ENCODE data around the gene KRTDAP. TPM values are rescaled to one million over a fixed set of nuclear protein-coding genes. Genes with fewer than 3 reads are reported as not detected.

Gene KRTDAP
- total and polyA plus RNA-seq, 9 of the 15 experiments (the other 6 are each of a cell fraction or from before 2014, with no cell fraction given), result not detected

DNA sequence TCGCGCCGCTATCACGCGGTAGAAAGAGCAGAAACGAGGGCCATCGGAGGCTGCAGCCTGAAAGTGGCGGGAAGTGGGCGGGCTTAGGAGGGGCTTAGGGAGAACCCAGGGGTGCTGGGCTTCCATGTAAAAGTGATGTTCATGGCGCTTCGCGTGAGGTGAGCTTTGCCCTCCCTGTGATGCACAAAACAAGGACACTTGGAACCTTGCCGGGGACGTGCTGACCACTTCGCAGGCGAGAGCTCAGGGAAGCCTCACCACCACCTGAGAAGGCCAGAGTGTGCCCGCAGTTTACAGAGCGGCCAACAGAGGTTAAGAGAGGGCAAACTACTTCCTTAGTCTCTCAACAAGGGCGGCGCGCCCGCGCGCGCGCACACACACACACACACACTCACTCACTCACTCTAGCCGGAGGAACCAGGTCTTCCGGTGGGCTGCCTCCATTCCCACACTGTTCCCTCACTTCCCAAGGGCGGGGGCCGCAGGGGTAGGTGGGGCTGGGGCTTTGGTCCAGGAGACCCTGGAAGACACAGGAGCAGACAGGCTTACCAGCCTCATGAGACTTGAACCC lies 43.6 kb upstream of the KRTDAP start:
- intact Hi-C loops (cut with micrococcal nuclease), result no loop called here
- no peak overlapping the region for H3K27ac ChIP-seq (ENCODE audit: extremely low read depth, low read depth, low read length)
- H2AFZ ChIP-seq (ENCODE audit: low read depth, low read length), result no peak overlapping the region
- no peak overlapping the region for H3K4me2 ChIP-seq (ENCODE audit: insufficient read depth, low read length)
- H3K4me1 ChIP-seq (replicated peaks in 1 of 2; ENCODE audit: control insufficient read depth in 2 of 2, insufficient read depth in 2 of 2, low read length in 2 of 2), result peaks cover 3 to 13% of the 10 kb centered on the region in 2 experiments; a peak in 3 of 5 replicates
- H3K9me1 ChIP-seq (ENCODE audit: control insufficient read depth, insufficient read depth, low read length), result no peaks in the 10 kb centered on the region
- TF ChIP-seq NRF1 (conservative IDR thresholded peaks at IDR 0.05 in 1 of 2, IDR thresholded peaks at IDR 0.05 in 1 of 2) (peak; percentile 53 to 64), ZBED1 (IDR thresholded peaks at IDR 0.05) (no peak)
- H3K9ac ChIP-seq (ENCODE audit: insufficient read depth in 1 of 2, low read depth in 2 of 2, low read length in 2 of 2), result no peak overlapping the region; a peak in 1 of 4 replicates
- no peak overlapping the region for H3K4me3 ChIP-seq
- H3K9me3 ChIP-seq (replicated peaks; ENCODE audit: control insufficient read depth, insufficient read depth, low read depth, low read length), result no peaks in the 10 kb centered on the region
- no peaks in the 10 kb centered on the region for H3K36me3 ChIP-seq (ENCODE audit: control insufficient read depth, insufficient read depth, low read length)
- DNase-seq (ENCODE audit: extremely low read depth in 1 of 4, low spot score in 3 of 4) (peak in 1 of 4 experiments; percentile 29), FAIRE-seq (no peak), ATAC-seq (peak; percentile 45)
- POLR2A ChIA-PET, result no interaction called here
- in situ Hi-C loops (cut with MboI), result no loop called here
- BruUV-seq (replicated peaks), result no TSS peak
- CTCF ChIA-PET (ENCODE audit: low intra/inter-chr PET ratio), result no interaction called here
- peaks cover 31 to 67% of the 10 kb centered on the region in 2 experiments for H3K27me3 ChIP-seq (ENCODE audit: control insufficient read depth in 2 of 2, insufficient read depth in 2 of 2, low read length in 2 of 2)
- H3K79me2 ChIP-seq (ENCODE audit: control insufficient read depth, insufficient read depth, low read length), result no peaks in the 10 kb centered on the region
- 5% methylated on average over 29 of the region's 30 CpGs for WGBS (ENCODE audit: insufficient coverage, low coverage, missing lambda C conversion rate)
- peaks cover under 1% of the 10 kb centered on the region for H4K20me1 ChIP-seq (replicated peaks; ENCODE audit: control insufficient read depth, insufficient read depth, low read length)

DNA sequence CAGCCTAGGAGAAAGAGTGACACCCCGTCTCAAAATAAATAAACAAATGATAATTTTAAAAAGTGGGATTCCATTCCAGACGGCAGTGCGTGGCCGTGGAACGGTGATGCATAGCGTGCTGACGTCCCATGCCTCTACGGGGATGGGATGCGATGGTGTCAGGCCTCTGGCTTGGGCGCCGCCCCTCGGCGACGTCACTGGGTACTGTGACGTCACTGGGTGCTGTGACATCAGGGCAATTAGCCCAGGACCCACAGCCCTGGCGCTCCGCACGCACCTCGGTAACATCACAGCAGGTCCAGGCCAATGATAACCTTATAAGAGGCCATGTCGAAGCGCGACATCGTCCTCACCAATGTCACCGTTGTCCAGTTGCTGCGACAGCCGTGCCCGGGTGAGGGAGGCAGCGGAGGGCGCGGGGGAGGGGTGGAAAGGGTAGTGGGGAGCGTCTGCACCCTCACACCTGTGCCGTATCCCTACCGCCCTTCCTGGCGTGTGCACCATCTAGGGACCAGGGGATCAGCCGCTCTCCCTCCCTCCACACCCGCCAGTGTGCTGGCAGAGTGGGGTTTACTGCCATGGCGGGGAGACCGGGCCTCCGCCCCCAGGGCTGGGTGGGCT lies 43.0 kb upstream of the KRTDAP start, which contains the start of gene GAPDHS:
Gene GAPDHS, plus strand, starts transcription at position 256 of the 621 bp plus-strand sequence. Its CDS starts 72 bp downstream, at position 328.
- WGBS (ENCODE audit: insufficient coverage, low coverage, missing lambda C conversion rate), result 27% methylated on average over 36 of the region's 39 CpGs
- ChIA-PET CTCF (ENCODE audit: low intra/inter-chr PET ratio) (no interaction called here), POLR2A (interaction anchor here (0.7 kb wide), 1 partner anchor 323 kb away, joined by 3 read pairs; no protein-coding TSS in a partner anchor)
- in situ Hi-C loops (cut with MboI), result no loop called here
- intact Hi-C loops (cut with micrococcal nuclease), result no loop called here
- ATAC-seq (peak; percentile 59), FAIRE-seq (peak; percentile 11), DNase-seq (ENCODE audit: extremely low read depth in 1 of 4, low spot score in 3 of 4) (peak; percentile 41 to 62 (median 56))
- Histone ChIP-seq H3K27ac (ENCODE audit: extremely low read depth, low read depth, low read length) (no peak within 1 kb of the TSS), H3K4me2 (ENCODE audit: insufficient read depth, low read length) (no peak within 1 kb of the TSS), H3K9ac (ENCODE audit: insufficient read depth in 1 of 2, low read depth in 2 of 2, low read length in 2 of 2) (peak within 1 kb of the TSS in 1 of 2 experiments; percentile 14; a peak in 1 of 4 replicates), H3K27me3 (ENCODE audit: control insufficient read depth in 2 of 2, insufficient read depth in 2 of 2, low read length in 2 of 2) (peaks cover 37 to 73% of the 10 kb centered on the region in 2 experiments), H3K36me3 (ENCODE audit: control insufficient read depth, insufficient read depth, low read length) (no peaks in the 10 kb centered on the region), H4K20me1 (replicated peaks; ENCODE audit: control insufficient read depth, insufficient read depth, low read length) (peaks cover 6% of the 10 kb centered on the region), H2AFZ (ENCODE audit: low read depth, low read length) (no peak within 1 kb of the TSS), H3K9me1 (ENCODE audit: control insufficient read depth, insufficient read depth, low read length) (no peaks in the 10 kb centered on the region), H3K4me3 (no peak within 1 kb of the TSS), H3K79me2 (ENCODE audit: control insufficient read depth, insufficient read depth, low read length) (no peaks in the 10 kb centered on the region), H3K9me3 (replicated peaks; ENCODE audit: control insufficient read depth, insufficient read depth, low read depth, low read length) (no peaks in the 10 kb centered on the region), H3K4me1 (replicated peaks in 1 of 2; ENCODE audit: control insufficient read depth in 2 of 2, insufficient read depth in 2 of 2, low read length in 2 of 2) (peaks cover 3 to 13% of the 10 kb centered on the region in 2 experiments; a peak in 3 of 5 replicates)
- BruUV-seq (replicated peaks), result no TSS peak
- TF ChIP-seq KLF1 (tag; IDR thresholded peaks at IDR 0.05) (peak; percentile 72; the same call in 1 of the 2 replicates), MAFK (IDR thresholded peaks at IDR 0.05; ENCODE audit: low read length) (no peak), ATF7 (IDR thresholded peaks at IDR 0.05) (0 out of 2 replicates have a peak, but pooled peaks have one; percentile 30), RBM34 (IDR thresholded peaks at IDR 0.05; ENCODE audit: borderline replicate concordance, insufficient read depth, low read length) (no peak), TBL1XR1 (IDR thresholded peaks at IDR 0.05; ENCODE audit: low read length in 2 of 2) (peak in 1 of 2 experiments; percentile 35; a peak in 1 of 4 replicates), ETS2 (tag; IDR thresholded peaks at IDR 0.05; ENCODE audit: borderline replicate concordance, poor library complexity, severe bottlenecking) (no peak), CREB1 (IDR thresholded peaks at IDR 0.05) (peak; percentile 93), CREB1 (CRISPR knock-in tag; IDR thresholded peaks at IDR 0.05) (peak; percentile 92), MYNN (IDR thresholded peaks at IDR 0.05) (no peak), MYNN (CRISPR knock-in tag; IDR thresholded peaks at IDR 0.05) (no peak), ZNF146 (CRISPR knock-in tag; IDR thresholded peaks at IDR 0.05; ENCODE audit: unreplicated experiment) (no peak), ZNF384 (IDR thresholded peaks at IDR 0.05; ENCODE audit: low read depth, low read length) (no peak), SMARCB1 (IDR thresholded peaks at IDR 0.05; ENCODE audit: insufficient read length, low read depth) (no peak), MTA3 (IDR thresholded peaks at IDR 0.05; ENCODE audit: borderline replicate concordance) (peak; percentile 85), ZNF316 (IDR thresholded peaks at IDR 0.05) (no peak)
- TF ChIP-seq, protein P1, sequence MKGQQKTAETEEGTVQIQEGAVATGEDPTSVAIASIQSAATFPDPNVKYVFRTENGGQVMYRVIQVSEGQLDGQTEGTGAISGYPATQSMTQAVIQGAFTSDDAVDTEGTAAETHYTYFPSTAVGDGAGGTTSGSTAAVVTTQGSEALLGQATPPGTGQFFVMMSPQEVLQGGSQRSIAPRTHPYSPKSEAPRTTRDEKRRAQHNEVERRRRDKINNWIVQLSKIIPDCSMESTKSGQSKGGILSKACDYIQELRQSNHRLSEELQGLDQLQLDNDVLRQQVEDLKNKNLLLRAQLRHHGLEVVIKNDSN (CRISPR knock-in tag; IDR thresholded peaks at IDR 0.05), result no peak

Measured in K562 (cell line).